ENCODE measurements around the gene TIMP2. TPM values are rescaled to one million over a fixed set of nuclear protein-coding genes. Genes with fewer than 3 reads are reported as not detected.
A peak's percentile ranks its signal among the peaks of the same experiment; 100 is the strongest.

Gene TIMP2
- polyA plus RNA-seq, 1 donor: 89.2 TPM

DNA sequence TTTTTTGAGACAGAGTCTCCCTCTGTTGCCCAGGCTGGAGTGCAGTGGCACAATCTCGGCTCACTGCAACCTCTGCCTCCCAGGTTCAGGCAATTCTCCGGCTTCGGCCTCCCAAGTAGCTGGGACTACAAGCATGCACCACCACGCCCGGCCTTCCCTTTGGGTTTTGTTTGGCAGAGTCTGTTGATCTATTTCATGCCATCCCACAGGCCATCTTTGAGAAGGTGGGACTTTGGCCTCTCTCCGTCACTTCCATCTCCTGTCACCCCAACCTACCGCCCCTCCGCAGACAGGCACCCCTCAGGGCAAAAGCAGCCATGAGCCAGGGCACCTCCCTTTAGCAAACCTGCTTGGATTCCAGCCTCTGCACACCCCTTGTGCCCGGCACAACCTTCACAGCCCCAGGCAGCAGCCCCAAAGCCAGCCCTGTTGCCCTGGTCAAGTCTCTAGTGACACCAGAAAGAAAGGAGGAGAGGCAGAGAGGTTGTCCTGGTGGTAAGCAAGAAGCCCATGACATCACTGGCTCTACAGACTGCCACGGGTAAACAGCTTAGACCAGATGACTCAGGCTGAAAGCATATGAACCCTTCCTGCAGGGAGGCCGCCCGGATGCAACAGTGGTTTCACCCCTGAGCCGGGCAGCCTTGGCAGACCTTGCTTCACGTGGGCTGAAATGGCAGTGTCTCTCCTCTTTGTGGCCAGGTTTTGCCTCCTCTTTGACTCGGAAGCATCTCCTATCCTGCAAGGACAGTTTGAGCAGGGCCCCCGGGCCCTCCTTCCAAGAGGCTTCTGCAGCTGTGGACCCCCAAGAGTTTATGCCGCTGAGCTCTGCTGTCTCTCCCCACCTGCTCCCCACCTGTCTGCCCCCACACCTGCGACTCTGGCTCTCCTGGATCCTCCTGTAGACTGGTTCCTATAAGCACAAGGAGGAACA is 8.1 kb upstream of the TIMP2 start:
- no peaks in the 10 kb centered on the region for H3K36me3 ChIP-seq (ENCODE audit: control insufficient read depth, insufficient read depth, low read length)
- whole genome bisulfite sequencing (ENCODE audit: insufficient coverage, low lambda C conversion rate): 93% methylated on average over 3 of the region's 18 CpGs
- H3K4me3 ChIP-seq (ENCODE audit: low read length): no peak overlapping the region
- DNase-seq: no peak
- H3K4me1 ChIP-seq (ENCODE audit: control insufficient read depth, insufficient read depth, low read length): peaks cover 11% of the 10 kb centered on the region
- peak overlapping the region; percentile 70 for H3K27ac ChIP-seq (ENCODE audit: low read length)
- no peaks in the 10 kb centered on the region for H3K27me3 ChIP-seq (ENCODE audit: control insufficient read depth, insufficient read depth, low read length)
- H3K9me3 ChIP-seq (ENCODE audit: control insufficient read depth, low read depth, low read length): no peaks in the 10 kb centered on the region

DNA sequence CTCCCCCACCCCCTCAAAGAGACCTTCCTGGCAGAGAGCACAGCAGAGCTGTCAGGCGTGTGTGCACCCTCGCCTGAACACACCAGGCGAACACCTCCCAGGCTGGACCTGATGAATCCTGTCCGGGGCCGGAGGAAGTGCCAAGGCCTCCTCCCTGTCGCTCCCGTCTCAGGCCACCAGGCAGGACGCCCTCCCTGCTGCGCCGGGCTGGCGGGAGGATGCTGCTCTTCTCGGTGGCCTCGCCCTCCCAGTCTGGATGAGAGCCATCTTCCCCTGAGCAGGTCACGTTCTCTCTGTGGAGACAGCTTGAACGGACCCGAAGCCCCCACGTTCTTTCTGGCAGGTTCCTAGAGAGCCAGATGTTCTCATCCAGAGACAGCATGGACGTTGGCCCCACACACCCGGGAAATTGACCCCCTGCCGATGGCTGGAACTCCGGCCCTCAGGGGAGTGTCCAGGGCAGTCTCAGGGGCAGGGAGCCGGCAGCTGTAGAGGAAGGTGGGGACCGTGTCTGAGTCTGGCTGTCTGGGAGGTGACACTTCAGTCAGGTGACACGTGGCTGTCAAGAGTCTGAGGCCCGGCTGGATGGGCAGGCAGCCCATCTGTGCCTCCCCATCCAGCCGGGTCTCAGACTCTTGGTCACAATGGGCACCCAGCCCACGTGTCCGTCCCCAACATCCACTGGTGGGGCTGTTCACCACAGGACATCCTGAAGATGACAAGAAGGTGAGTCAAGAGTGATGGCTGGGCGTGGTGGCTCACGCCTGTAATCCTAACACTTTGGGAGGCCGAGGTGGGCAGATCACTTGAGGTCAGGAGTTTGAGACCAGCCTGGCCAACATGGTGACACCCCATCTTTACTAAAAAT is 5.0 kb upstream of the TIMP2 start:
- peaks cover 17% of the 10 kb centered on the region for H3K4me1 ChIP-seq (ENCODE audit: control insufficient read depth, insufficient read depth, low read length)
- no peak overlapping the region for H3K27ac ChIP-seq (ENCODE audit: low read length)
- H3K9me3 ChIP-seq (ENCODE audit: control insufficient read depth, low read depth, low read length): no peaks in the 10 kb centered on the region
- peaks cover 2% of the 10 kb centered on the region for H3K27me3 ChIP-seq (ENCODE audit: control insufficient read depth, insufficient read depth, low read length)
- DNase-seq: no peak
- no peak overlapping the region for H3K4me3 ChIP-seq (ENCODE audit: low read length)
- WGBS (ENCODE audit: insufficient coverage, low lambda C conversion rate): no CpG with 5 or more reads among the region's 31 CpGs
- no peaks in the 10 kb centered on the region for H3K36me3 ChIP-seq (ENCODE audit: control insufficient read depth, insufficient read depth, low read length)

DNA sequence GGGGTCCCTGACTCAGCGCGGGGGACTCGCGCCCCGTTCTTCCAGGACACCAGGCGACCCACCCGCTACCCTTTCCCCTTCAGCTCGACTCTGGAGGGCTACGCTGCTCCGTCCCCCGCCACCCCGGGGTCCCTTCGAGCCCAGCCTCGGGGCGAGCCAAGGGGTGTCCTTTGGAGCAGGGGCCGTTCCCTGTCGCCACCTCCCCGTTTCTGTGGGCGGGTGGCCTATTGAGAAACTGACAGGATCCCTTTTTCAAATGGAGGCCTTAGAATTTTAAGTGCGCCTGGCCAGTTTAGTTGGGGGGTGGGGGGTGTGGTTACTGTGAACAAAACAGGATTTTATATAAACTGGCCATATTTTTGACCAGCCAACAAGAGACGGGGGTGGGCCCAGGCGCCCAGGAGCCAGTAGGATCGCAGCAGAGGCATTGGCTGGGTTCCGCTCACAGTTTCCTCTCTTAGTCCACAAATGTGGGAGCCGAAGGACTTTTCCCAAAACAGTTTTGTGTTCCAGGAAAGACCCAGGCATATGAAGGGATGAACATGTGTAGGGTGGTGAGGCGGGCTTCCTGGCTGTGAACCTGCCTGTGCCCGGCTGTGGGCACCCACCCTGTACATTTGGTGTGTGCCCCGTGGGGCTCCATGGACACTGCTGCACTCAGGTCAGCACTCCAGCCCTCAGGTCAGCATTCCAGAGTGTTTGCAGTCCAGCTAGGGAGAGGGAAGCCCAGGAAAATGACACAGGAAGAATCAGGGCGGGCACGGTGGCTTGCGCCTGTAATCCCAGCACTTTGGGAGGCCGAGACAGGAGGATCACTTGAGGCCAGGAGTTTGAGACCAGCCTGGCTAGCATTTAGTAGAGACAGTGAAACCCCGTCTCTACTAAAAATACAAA is 722 bp upstream of the TIMP2 start:
- Histone ChIP-seq H3K9me3 (ENCODE audit: control insufficient read depth, low read depth, low read length) (no peaks in the 10 kb centered on the region), H3K27ac (ENCODE audit: low read length) (peak overlapping the region; percentile 86), H3K4me3 (ENCODE audit: low read length) (peak overlapping the region; percentile 61), H3K4me1 (ENCODE audit: control insufficient read depth, insufficient read depth, low read length) (peaks cover 21% of the 10 kb centered on the region), H3K36me3 (ENCODE audit: control insufficient read depth, insufficient read depth, low read length) (no peaks in the 10 kb centered on the region), H3K27me3 (ENCODE audit: control insufficient read depth, insufficient read depth, low read length) (peaks cover 2% of the 10 kb centered on the region)
- DNase-seq: peak in 1 of 2 donors; percentile 64
- WGBS (ENCODE audit: insufficient coverage, low lambda C conversion rate): no CpG with 5 or more reads among the region's 33 CpGs

DNA sequence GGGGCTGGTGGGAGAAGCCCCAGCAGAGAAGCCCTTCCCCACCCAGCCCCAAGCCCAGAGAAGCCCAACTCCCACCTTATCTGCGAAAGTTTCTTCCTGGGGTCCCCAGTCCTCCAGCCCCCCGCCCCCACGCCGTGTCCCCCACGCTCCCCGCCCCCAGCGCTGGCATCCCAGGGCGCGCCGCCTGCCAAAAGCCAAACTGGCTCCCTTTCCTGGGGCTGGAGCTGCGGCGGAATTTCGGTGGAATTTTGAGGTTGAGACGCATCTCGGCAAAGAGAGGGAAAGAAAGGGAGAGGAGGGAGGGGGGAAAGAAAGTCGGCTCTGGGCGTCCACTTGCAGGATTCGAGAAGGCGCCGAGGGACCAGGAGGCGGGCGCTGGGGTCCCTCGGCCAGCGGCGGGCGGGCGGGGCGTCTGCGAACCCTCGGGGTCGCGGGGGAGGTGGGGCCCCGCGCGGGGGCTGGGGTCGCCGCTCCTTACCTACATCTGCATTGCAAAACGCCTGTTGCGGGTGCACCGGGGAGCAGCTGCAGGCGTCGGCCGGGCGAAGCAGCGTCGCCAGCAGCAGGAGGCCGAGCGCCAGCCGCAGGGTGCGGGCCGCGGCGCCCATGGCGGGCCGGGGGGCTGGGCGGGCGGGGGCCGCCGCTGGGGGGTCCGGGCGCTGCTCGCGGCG is 571 bp downstream of the TIMP2 start:
- H3K4me3 ChIP-seq (ENCODE audit: low read length): peak overlapping the region; percentile 48
- peaks cover 34% of the 10 kb centered on the region for H3K4me1 ChIP-seq (ENCODE audit: control insufficient read depth, insufficient read depth, low read length)
- H3K36me3 ChIP-seq (ENCODE audit: control insufficient read depth, insufficient read depth, low read length): no peaks in the 10 kb centered on the region
- peak overlapping the region; percentile 38 for H3K27ac ChIP-seq (ENCODE audit: low read length)
- peak in 1 of 2 donors; percentile 34 for DNase-seq
- H3K27me3 ChIP-seq (ENCODE audit: control insufficient read depth, insufficient read depth, low read length): peaks cover 2% of the 10 kb centered on the region
- no peaks in the 10 kb centered on the region for H3K9me3 ChIP-seq (ENCODE audit: control insufficient read depth, low read depth, low read length)
- WGBS (ENCODE audit: insufficient coverage, low lambda C conversion rate): no CpG with 5 or more reads among the region's 64 CpGs

DNA sequence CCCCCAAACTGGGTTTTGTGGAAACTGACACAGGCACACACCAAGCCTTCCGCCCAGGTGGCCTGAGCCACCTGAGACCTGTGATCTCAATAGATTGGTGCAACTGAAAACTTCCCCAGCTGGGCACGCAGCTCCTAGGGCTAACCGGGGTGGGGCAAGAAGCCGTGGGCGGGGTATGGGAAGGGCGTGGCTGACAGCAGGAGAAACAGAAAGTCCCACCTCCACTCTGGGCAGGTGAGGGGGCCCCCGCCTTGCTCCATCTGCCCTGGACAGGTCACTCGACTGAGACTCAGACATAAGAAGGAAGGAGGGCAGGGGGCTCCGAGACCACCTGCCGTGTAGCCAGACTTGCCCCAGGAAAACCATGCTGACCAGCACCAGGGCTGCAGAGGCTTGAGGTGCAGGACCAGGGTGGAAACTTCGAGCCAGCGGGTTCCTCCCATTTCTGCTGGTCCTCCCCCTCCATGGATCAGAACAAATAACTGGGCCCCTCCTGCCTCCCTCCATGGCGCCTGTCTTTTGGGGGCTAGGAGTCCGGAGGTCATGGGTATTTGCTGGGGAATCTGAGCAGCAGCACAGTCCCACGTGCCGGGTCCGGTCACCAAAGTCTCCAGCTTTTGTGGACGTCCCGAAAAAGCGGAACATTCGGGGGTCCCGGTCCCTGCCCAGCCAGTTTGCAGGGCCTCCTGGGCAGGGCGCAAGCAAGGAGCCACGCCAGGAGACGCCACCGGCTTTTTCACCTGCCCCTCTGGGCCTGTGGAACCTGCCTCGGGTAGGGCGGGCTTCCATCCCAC is 1.3 kb downstream of the TIMP2 start:
- peak overlapping the region; percentile 38 for H3K27ac ChIP-seq (ENCODE audit: low read length)
- H3K36me3 ChIP-seq (ENCODE audit: control insufficient read depth, insufficient read depth, low read length): no peaks in the 10 kb centered on the region
- WGBS (ENCODE audit: insufficient coverage, low lambda C conversion rate): no CpG with 5 or more reads among the region's 28 CpGs
- peaks cover 2% of the 10 kb centered on the region for H3K27me3 ChIP-seq (ENCODE audit: control insufficient read depth, insufficient read depth, low read length)
- peak overlapping the region; percentile 48 for H3K4me3 ChIP-seq (ENCODE audit: low read length)
- H3K9me3 ChIP-seq (ENCODE audit: control insufficient read depth, low read depth, low read length): no peaks in the 10 kb centered on the region
- peak; percentile 88 to 91 for DNase-seq
- H3K4me1 ChIP-seq (ENCODE audit: control insufficient read depth, insufficient read depth, low read length): peaks cover 39% of the 10 kb centered on the region

DNA sequence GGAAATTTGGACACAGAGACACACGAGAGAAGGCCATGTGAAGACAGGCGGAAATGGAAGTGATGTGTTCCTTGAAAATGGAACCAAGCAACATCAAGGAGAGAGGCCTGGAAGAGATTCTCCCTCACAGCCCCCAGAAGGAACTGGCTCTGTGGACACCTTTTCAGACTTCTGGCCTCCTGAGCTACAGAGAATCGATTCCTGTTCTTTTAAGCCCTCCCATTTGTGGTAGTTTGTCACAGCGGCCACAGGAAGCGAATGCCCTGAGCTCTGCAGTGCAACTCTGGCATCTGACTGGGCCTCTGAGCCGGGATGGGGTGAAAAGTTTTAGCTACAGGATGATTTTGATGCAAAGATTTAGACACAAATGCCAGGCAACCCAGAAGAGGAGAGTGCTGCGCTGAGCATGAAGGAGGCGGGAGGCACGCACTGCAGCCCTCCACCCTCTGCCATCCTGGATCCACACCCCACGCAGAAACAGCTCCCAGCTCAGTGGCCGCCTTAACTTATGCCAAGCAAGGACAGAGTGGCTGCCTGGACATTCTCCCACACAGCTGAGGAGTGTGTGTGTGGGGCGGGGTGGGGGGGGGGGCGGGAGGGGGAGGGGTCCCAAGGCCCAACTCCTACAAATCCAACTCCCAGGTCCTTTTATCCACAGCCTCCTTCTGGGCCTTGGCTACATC is 2.2 kb downstream of the TIMP2 start:
- peaks cover 2% of the 10 kb centered on the region for H3K27me3 ChIP-seq (ENCODE audit: control insufficient read depth, insufficient read depth, low read length)
- no peaks in the 10 kb centered on the region for H3K9me3 ChIP-seq (ENCODE audit: control insufficient read depth, low read depth, low read length)
- no peak for DNase-seq
- H3K36me3 ChIP-seq (ENCODE audit: control insufficient read depth, insufficient read depth, low read length): no peaks in the 10 kb centered on the region
- peak overlapping the region; percentile 38 for H3K27ac ChIP-seq (ENCODE audit: low read length)
- H3K4me1 ChIP-seq (ENCODE audit: control insufficient read depth, insufficient read depth, low read length): peaks cover 39% of the 10 kb centered on the region
- 100% methylated on average over 2 of the region's 13 CpGs for WGBS (ENCODE audit: insufficient coverage, low lambda C conversion rate)
- H3K4me3 ChIP-seq (ENCODE audit: low read length): peak overlapping the region; percentile 48

DNA sequence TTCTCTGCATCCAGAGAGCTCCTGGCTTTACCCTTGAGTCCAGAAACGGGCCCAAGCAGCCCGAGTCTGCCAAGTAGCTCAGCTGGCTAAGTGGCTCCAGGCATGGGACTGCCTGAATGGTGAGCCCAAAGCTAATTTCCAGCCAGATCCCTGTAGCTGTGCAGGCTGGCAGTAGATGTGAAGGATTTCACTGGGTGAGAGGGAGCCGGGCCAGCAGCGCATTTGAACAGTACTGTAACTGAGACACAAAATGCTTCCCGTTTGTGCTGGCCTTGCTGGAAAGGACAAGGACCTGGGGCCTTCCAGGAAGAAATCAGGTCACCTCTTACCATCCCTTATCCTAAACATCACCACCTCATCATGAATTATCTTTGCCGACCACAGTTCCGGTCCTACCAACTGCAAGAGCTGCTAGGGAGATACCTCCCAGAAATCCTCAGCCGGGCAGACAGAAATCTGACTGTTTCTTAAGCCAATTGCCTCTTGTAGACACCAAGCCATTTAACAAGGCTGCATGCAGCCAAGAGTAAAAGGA is 3.7 kb downstream of the TIMP2 start:
- Histone ChIP-seq H3K27me3 (ENCODE audit: control insufficient read depth, insufficient read depth, low read length) (peaks cover 2% of the 10 kb centered on the region), H3K4me1 (ENCODE audit: control insufficient read depth, insufficient read depth, low read length) (peaks cover 42% of the 10 kb centered on the region), H3K9me3 (ENCODE audit: control insufficient read depth, low read depth, low read length) (no peaks in the 10 kb centered on the region), H3K4me3 (ENCODE audit: low read length) (no peak overlapping the region), H3K36me3 (ENCODE audit: control insufficient read depth, insufficient read depth, low read length) (no peaks in the 10 kb centered on the region), H3K27ac (ENCODE audit: low read length) (no peak overlapping the region)
- no CpG with 5 or more reads among the region's 8 CpGs for WGBS (ENCODE audit: insufficient coverage, low lambda C conversion rate)
- no peak for DNase-seq

DNA sequence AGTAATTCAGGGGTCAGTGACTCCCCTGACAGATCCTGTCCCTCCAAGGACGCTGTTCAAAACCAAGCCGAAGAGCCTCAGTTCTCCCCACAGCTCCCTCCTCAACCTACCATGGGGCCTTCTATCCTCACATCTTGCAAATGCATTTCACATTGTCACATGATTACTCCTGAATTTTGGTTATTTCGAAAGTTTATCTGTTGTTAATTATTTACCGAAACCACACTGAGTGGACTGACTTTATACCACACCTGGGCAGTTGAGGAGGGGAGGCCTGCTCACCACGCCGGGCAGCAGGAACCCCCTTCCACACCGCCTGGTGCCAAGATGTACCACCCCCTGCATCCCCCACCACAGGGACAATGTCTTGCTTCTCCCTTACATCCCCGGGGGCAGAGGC is 4.7 kb downstream of the TIMP2 start:
- Histone ChIP-seq H3K9me3 (ENCODE audit: control insufficient read depth, low read depth, low read length) (no peaks in the 10 kb centered on the region), H3K36me3 (ENCODE audit: control insufficient read depth, insufficient read depth, low read length) (no peaks in the 10 kb centered on the region), H3K27ac (ENCODE audit: low read length) (peak overlapping the region; percentile 48), H3K27me3 (ENCODE audit: control insufficient read depth, insufficient read depth, low read length) (peaks cover under 1% of the 10 kb centered on the region), H3K4me1 (ENCODE audit: control insufficient read depth, insufficient read depth, low read length) (peaks cover 48% of the 10 kb centered on the region), H3K4me3 (ENCODE audit: low read length) (no peak overlapping the region)
- WGBS (ENCODE audit: insufficient coverage, low lambda C conversion rate): no CpG with 5 or more reads among the region's 8 CpGs
- peak; percentile 51 to 67 for DNase-seq
